Measurements from ENCODE around the gene LRRC75B. TPM values are rescaled to one million over a fixed set of nuclear protein-coding genes. Genes with fewer than 3 reads are reported as not detected.
"Not testable (repeated sequence)": the region's sequence is repeated elsewhere in the genome, so short reads cannot be mapped to it uniquely, and the experiment has no call there.

The LRRC75B gene
- total and polyA plus RNA-seq, 2 of the 8 experiments (the other 6 are each of a cell fraction or from before 2014, with no cell fraction given) = 12.2 to 26.6 TPM

DNA sequence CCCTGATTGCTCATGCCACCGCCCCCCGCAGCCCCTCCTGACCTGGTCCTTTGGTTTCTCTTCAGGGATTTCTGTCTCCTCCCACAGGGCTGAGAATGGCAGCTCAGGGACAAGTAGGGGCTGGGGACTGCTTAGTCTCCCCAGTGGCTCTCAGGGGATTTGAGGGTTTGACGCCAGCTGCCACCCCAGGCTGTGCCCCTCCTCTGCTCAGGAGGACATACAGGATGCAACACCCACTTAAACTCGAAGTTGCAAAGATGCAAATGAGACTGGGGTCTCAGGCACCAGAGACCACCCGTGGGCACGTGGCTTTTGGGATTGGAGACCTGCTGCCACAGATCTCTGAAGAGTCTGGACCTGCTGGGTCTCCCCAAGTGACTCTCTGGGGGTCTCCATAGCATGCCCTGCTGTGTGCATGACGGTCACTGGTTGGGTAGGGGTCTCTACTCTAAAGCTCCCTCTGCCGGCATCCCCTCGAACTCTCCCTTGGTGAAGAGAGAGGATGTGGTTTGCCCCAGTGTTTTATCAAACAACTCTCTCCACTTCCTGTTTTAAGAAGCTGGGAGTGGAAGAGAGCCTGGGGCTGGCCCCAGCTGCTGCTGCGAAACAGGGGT lies 42.0 kb upstream of the LRRC75B start:
- H3K18ac ChIP-seq (ENCODE audit: extremely low read depth, low read length); H4K8ac ChIP-seq (ENCODE audit: extremely low read depth, insufficient read depth, low read length); H2BK12ac ChIP-seq (ENCODE audit: low read depth, low read length); H3K9ac ChIP-seq (replicated peaks in 1 of 4; ENCODE audit: extremely low read depth in 1 of 4, low read depth in 3 of 4, low read length in 3 of 4); H3K56ac ChIP-seq (replicated peaks; ENCODE audit: insufficient read length, low read depth, low read length); H3K27ac ChIP-seq (ENCODE audit: low read depth, low read length); H2BK120ac ChIP-seq (replicated peaks; ENCODE audit: low read depth, low read length); H4K5ac ChIP-seq (ENCODE audit: insufficient read length, low read depth, low read length); H2BK5ac ChIP-seq (ENCODE audit: low read depth, low read length); FAIRE-seq; H3K4me1 ChIP-seq (replicated peaks in 1 of 4; ENCODE audit: control insufficient read depth in 3 of 4, insufficient read depth in 4 of 4, low read length in 3 of 4); DNase-seq (ENCODE audit: low read depth in 1 of 2, low spot score in 2 of 2); H2AFZ ChIP-seq (ENCODE audit: low read length); H2AK5ac ChIP-seq (ENCODE audit: low read depth, low read length); H4K91ac ChIP-seq (replicated peaks; ENCODE audit: insufficient read length, low read length); H3K4me2 ChIP-seq (ENCODE audit: insufficient read depth in 1 of 2, low read depth in 2 of 2, low read length in 2 of 2); H2BK15ac ChIP-seq (ENCODE audit: low read length); H3K9me3 ChIP-seq (ENCODE audit: insufficient read depth in 2 of 2, low read depth in 1 of 2, low read length in 1 of 2); H3K4ac ChIP-seq (replicated peaks; ENCODE audit: insufficient read length, low read depth, low read length); H3K27me3 ChIP-seq (replicated peaks in 1 of 4; ENCODE audit: control insufficient read depth in 3 of 4, extremely low read depth in 1 of 4, insufficient read depth in 3 of 4, low read length in 3 of 4); H2BK20ac ChIP-seq (ENCODE audit: low read length); H3K36me3 ChIP-seq (ENCODE audit: control insufficient read depth in 2 of 4, insufficient read depth in 4 of 4, low read length in 3 of 4); H3K79me2 ChIP-seq (ENCODE audit: control insufficient read depth in 1 of 2, insufficient read depth in 2 of 2, low read length in 2 of 2); H4K20me1 ChIP-seq (replicated peaks in 1 of 2; ENCODE audit: control insufficient read depth in 1 of 2, insufficient read depth in 2 of 2, low read length in 2 of 2); POLR2A ChIA-PET (ENCODE audit: partially characterized antibody); H3K4me3 ChIP-seq (ENCODE audit: extremely low read depth in 1 of 4, insufficient read depth in 2 of 4, low read depth in 3 of 4, low read length in 4 of 4); H3K14ac ChIP-seq (ENCODE audit: insufficient read length); H3K23me2 ChIP-seq (ENCODE audit: low read depth, low read length); H3K79me1 ChIP-seq (ENCODE audit: low read depth, low read length); H3K23ac ChIP-seq (ENCODE audit: insufficient read length): not testable (repeated sequence)
- CTCF ChIA-PET (ENCODE audit: partially characterized antibody) = interaction anchor here (1.1 to 1.3 kb wide), 2 partner anchors 12 to 123 kb away, joined by 4 read pairs; no protein-coding TSS in a partner anchor
- WGBS, 2 experiments (ENCODE audit: extremely low coverage in 1 of 2, insufficient coverage in 1 of 2, insufficient read length in 1 of 2, insufficient replicate concordance in 2 of 2, low coverage in 1 of 2, low lambda C conversion rate in 2 of 2, missing lambda C conversion rate in 1 of 2) = 71% methylated on average over 9 of the region's 10 CpGs; no CpG with 5 or more reads in 1 of the 2 experiments
- TF ChIP-seq, protein P1, sequence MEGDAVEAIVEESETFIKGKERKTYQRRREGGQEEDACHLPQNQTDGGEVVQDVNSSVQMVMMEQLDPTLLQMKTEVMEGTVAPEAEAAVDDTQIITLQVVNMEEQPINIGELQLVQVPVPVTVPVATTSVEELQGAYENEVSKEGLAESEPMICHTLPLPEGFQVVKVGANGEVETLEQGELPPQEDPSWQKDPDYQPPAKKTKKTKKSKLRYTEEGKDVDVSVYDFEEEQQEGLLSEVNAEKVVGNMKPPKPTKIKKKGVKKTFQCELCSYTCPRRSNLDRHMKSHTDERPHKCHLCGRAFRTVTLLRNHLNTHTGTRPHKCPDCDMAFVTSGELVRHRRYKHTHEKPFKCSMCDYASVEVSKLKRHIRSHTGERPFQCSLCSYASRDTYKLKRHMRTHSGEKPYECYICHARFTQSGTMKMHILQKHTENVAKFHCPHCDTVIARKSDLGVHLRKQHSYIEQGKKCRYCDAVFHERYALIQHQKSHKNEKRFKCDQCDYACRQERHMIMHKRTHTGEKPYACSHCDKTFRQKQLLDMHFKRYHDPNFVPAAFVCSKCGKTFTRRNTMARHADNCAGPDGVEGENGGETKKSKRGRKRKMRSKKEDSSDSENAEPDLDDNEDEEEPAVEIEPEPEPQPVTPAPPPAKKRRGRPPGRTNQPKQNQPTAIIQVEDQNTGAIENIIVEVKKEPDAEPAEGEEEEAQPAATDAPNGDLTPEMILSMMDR (IDR thresholded peaks at IDR 0.05; ENCODE audit: control extremely low read depth in 1 of 3, insufficient read depth in 1 of 3, low read depth in 1 of 3, low read length in 3 of 3) = peak in 2 of 3 experiments; percentile 4 to 18; a peak in 3 of 4 replicates
